ENCODE measurements around the gene TXK.

The TXK gene

DNA sequence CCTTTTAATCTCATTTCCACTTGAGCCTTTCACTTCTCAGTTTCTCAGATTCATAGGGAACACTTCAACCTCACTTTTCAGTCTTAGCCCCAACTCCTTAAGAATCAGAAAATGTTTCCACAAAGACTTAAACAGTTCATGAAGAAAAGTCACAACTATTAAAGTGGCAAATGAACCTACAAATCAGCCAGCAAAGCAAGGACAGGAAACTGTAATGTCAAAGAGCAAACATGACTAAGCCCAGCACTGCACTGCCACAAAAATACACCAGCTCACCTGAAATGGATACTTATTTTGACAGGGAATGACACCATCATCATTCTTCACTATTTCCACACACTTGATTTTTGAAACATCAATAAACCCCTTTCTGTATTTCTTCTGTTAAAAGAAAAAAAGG is 41.8 kb upstream of the TXK start:
- H3K36me3 ChIP-seq (ENCODE audit: control insufficient read depth in 2 of 2, insufficient read depth in 1 of 2, low read length in 2 of 2) = no peaks in the 10 kb centered on the region
- ChIA-PET CTCF (interaction anchor here (1.4 kb wide), 1 partner anchor 36 kb away, joined by 4 read pairs; no protein-coding TSS in a partner anchor), POLR2A (no interaction called here)
- H3K27ac ChIP-seq (ENCODE audit: extremely low read depth, low read depth, low read length) = no peak overlapping the region
- H3K9me3 ChIP-seq (ENCODE audit: control insufficient read depth, insufficient read depth, low read depth, low read length) = no peaks in the 10 kb centered on the region
- no peaks in the 10 kb centered on the region for H3K4me1 ChIP-seq (ENCODE audit: control insufficient read depth, insufficient read depth, low read length)
- no peak for TF ChIP-seq ZNF626 (tag by site-specific recombination; IDR thresholded peaks at IDR 0.05)
- TF ChIP-seq ZNF138 (tag by site-specific recombination; IDR thresholded peaks at IDR 0.05; ENCODE audit: borderline replicate concordance) = no peak
- no peak for TF ChIP-seq ZNF24 (tag by site-specific recombination; IDR thresholded peaks at IDR 0.05)
- TF ChIP-seq ZNF571 (tag by site-specific recombination; IDR thresholded peaks at IDR 0.05) = no peak
- no peak for TF ChIP-seq HOXA7 (CRISPR knock-in tag; IDR thresholded peaks at IDR 0.05; ENCODE audit: borderline replicate concordance)
- TF ChIP-seq ZNF837 (tag by site-specific recombination; IDR thresholded peaks at IDR 0.05) = no peak
- TF ChIP-seq KLF7 (tag by site-specific recombination; IDR thresholded peaks at IDR 0.05; ENCODE audit: borderline replicate concordance) = no peak
- TF ChIP-seq ZBTB10 (tag by site-specific recombination; IDR thresholded peaks at IDR 0.05) = no peak
- TF ChIP-seq ZNF292 (tag by site-specific recombination; IDR thresholded peaks at IDR 0.05; ENCODE audit: borderline replicate concordance, low read depth) = no peak
- no peak for TF ChIP-seq GLIS2 (tag by site-specific recombination; IDR thresholded peaks at IDR 0.05)
- no peak for TF ChIP-seq RBAK (tag by site-specific recombination; IDR thresholded peaks at IDR 0.05)
- TF ChIP-seq ZNF37A (tag by site-specific recombination; IDR thresholded peaks at IDR 0.05) = no peak
- TF ChIP-seq ZNF221 (tag by site-specific recombination; IDR thresholded peaks at IDR 0.05; ENCODE audit: borderline replicate concordance) = no peak
- TF ChIP-seq ZNF670 (tag by site-specific recombination; IDR thresholded peaks at IDR 0.05; ENCODE audit: low read depth) = no peak
- no peak for TF ChIP-seq ZNF830 (tag by site-specific recombination; IDR thresholded peaks at IDR 0.05; ENCODE audit: low read depth)
- no peak for TF ChIP-seq ZNF433 (tag by site-specific recombination; IDR thresholded peaks at IDR 0.05; ENCODE audit: low read depth)
- TF ChIP-seq MZF1 (tag by site-specific recombination; IDR thresholded peaks at IDR 0.05; ENCODE audit: borderline replicate concordance) = no peak
- no peak for TF ChIP-seq ZNF362 (tag by site-specific recombination; IDR thresholded peaks at IDR 0.05)
- no peak overlapping the region for H3K4me3 ChIP-seq (ENCODE audit: low read depth, low read length)

DNA sequence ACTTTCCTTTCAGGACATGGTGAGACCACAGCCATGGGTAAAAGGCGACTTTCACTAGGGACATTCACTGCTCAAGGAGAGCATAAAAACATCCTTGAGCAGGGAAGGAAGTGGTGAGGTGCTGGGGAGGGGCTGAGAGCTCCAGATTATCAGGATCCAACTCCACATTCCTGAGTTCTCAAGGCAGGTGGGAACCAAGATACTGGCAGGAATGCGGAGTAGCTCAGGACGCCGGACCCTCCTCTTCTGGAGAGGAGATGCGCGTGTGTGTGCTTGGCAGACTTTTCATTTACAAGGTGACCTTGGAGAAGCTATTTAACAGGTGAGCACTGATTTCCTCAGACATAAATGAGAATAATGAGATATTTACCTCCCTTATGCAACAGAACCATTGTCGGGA is 41.3 kb upstream of the TXK start:
- ChIA-PET POLR2A (no interaction called here), CTCF (interaction anchor here (0.7 to 1.4 kb wide), 2 partner anchors 35 to 262 kb away, joined by 4 read pairs; no protein-coding TSS in a partner anchor)
- Histone ChIP-seq H3K4me1 (ENCODE audit: control insufficient read depth, insufficient read depth, low read length) (no peaks in the 10 kb centered on the region), H3K36me3 (ENCODE audit: control insufficient read depth in 2 of 2, insufficient read depth in 1 of 2, low read length in 2 of 2) (no peaks in the 10 kb centered on the region), H3K4me3 (ENCODE audit: low read depth, low read length) (no peak overlapping the region), H3K9me3 (ENCODE audit: control insufficient read depth, insufficient read depth, low read depth, low read length) (no peaks in the 10 kb centered on the region), H3K27ac (ENCODE audit: extremely low read depth, low read depth, low read length) (no peak overlapping the region)
- TF ChIP-seq ZNF121 (tag by site-specific recombination; IDR thresholded peaks at IDR 0.05) (no peak), ZNF23 (tag by site-specific recombination; IDR thresholded peaks at IDR 0.05; ENCODE audit: borderline replicate concordance) (no peak), ZNF624 (tag by site-specific recombination; IDR thresholded peaks at IDR 0.05) (no peak), ZNF335 (tag by site-specific recombination; conservative IDR thresholded peaks at IDR 0.05) (no peak), ZIC2 (tag by site-specific recombination; IDR thresholded peaks at IDR 0.05) (no peak), ZNF747 (tag by site-specific recombination; IDR thresholded peaks at IDR 0.05) (no peak), GLIS1 (tag by site-specific recombination; IDR thresholded peaks at IDR 0.05) (no peak), ZSCAN4 (tag by site-specific recombination; IDR thresholded peaks at IDR 0.05) (no peak), ZNF544 (tag by site-specific recombination; IDR thresholded peaks at IDR 0.05) (no peak), PRDM1 (tag by site-specific recombination; IDR thresholded peaks at IDR 0.05) (no peak), ZNF423 (tag by site-specific recombination; IDR thresholded peaks at IDR 0.05) (no peak), WT1 (tag by site-specific recombination; IDR thresholded peaks at IDR 0.05) (no peak)

Data from HEK293 (cell line).